BE2C (cell line): ENCODE results near the gene ZNF451.

Experiments used
- DNase-seq: peaks from one replicate; pipeline ENCODE4 v3.0.0-alpha.2; 2020
- H3K27me3 ChIP-seq: fragments of 250-450 bp; sonication (Bioruptor Pico); 2 replicates; pipeline ENCODE4 v1.5.1; 2020; ENCODE audit warnings: mild to moderate bottlenecking
- H3K36me3 ChIP-seq: fragments of 250-450 bp; sonication (Bioruptor Pico); 2 replicates; pipeline ENCODE4 v1.5.1; 2020; ENCODE audit warnings: mild to moderate bottlenecking
- H3K4me1 ChIP-seq: fragments of 250-450 bp; sonication (Bioruptor Pico); 2 replicates; pipeline ENCODE4 v1.5.1; 2020
- H3K4me3 ChIP-seq: 2 replicates; pipeline ENCODE4 v1.5.1; 2011; ENCODE audit warnings: low read depth, low read length
- H3K9me3 ChIP-seq: fragments of 250-450 bp; sonication (Bioruptor Pico); 2 replicates; pipeline ENCODE4 v1.5.1; 2020
- TF ChIP-seq, protein P1 (sequence below): IDR thresholded peaks from 2 replicates; pipeline ENCODE4 v1.5.1; 2012; ENCODE audit warnings: mild to moderate bottlenecking, low read depth, low read length

The ZNF451 gene

DNA sequence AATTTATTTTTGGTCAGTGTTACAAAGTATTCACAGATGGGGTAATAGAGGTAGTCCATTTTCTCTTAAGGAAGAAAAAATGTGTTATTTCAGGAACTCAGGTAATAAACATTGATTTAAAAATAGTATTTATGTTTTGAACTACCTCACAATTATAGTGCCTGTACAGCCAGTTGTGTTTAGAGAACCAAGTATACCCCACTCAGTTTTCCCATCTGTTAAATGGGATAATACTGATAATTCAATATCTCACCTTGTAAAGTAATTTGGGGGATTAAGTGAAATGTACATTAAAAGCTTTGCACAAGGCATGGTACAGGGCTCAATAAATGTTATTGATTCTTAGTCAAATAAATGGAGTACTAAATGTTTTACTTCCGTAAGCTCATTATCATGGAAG, 4.7 kb downstream of the ZNF451 start:
- Histone ChIP-seq H3K4me1 (no peaks in the 10 kb centered on the region), H3K4me3 (no peak overlapping the region), H3K9me3 (no peaks in the 10 kb centered on the region), H3K27me3 (no peaks in the 10 kb centered on the region), H3K36me3 (peaks cover 45% of the 10 kb centered on the region)
- no peak for DNase-seq
- TF ChIP-seq, protein P1, sequence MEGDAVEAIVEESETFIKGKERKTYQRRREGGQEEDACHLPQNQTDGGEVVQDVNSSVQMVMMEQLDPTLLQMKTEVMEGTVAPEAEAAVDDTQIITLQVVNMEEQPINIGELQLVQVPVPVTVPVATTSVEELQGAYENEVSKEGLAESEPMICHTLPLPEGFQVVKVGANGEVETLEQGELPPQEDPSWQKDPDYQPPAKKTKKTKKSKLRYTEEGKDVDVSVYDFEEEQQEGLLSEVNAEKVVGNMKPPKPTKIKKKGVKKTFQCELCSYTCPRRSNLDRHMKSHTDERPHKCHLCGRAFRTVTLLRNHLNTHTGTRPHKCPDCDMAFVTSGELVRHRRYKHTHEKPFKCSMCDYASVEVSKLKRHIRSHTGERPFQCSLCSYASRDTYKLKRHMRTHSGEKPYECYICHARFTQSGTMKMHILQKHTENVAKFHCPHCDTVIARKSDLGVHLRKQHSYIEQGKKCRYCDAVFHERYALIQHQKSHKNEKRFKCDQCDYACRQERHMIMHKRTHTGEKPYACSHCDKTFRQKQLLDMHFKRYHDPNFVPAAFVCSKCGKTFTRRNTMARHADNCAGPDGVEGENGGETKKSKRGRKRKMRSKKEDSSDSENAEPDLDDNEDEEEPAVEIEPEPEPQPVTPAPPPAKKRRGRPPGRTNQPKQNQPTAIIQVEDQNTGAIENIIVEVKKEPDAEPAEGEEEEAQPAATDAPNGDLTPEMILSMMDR: no peak

DNA sequence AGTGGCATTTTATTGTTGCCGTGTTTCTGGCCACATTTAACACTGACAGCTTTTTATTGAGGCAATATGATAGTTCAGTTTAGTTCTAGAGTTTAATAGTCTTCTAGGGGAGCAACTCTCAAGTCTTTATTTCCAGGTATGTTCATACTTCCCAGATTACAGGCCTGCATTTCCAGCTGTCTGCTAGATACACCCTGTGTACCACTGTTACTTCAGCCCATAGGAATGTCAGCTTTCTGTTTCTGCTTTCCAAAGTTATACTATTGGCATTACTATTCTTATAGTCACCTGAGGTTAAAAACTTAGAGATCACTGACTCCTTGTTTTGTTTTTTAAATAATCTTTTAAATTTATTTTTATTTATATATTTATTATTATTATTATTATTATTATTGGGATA, 7.6 kb downstream of the ZNF451 start:
- Histone ChIP-seq H3K4me1 (no peaks in the 10 kb centered on the region), H3K4me3 (no peak overlapping the region), H3K27me3 (no peaks in the 10 kb centered on the region), H3K36me3 (peaks cover 64% of the 10 kb centered on the region), H3K9me3 (no peaks in the 10 kb centered on the region)
- TF ChIP-seq, protein P1: no peak
- no peak for DNase-seq

DNA sequence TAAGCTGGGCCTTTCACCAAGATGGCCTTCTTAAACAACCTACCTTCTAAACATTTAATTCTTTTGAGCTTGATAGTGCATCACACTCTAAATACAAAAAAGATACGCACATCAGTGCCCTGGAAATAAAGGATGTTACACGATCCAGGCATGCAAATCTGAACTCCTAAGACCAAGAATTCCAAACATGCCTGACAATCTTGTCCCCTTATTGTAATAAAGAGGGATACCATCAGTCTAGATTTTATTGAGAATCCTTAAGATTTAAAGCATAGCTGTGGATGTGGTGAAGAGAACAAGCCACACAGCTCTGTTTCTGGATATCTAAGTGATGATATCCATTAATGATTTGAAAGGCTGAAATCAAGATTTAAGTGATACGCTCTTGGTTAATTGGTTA, 13.0 kb downstream of the ZNF451 start:
- DNase-seq: no peak
- Histone ChIP-seq H3K9me3 (no peaks in the 10 kb centered on the region), H3K4me3 (no peak overlapping the region), H3K27me3 (no peaks in the 10 kb centered on the region), H3K36me3 (peaks cover 72% of the 10 kb centered on the region), H3K4me1 (no peaks in the 10 kb centered on the region)
- TF ChIP-seq, protein P1: no peak

DNA sequence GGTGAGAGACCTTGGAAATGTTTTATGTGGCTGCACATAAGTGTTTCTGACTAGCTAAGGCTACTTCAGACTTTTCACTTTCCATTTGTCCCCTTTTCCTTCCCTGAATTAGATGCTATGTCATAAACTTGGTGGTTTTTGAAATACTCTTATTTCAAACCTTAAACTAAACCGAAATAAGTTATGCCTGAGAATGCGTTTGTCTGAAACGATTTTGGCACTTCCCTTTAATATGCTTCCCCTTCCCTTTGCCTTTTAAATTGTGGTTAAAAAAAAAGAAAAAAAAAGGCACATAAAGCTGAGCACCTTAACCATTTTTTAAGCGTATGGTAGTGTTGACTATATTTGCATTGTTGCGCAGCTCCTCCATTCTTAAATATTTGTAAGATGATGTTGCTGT, 14.3 kb downstream of the ZNF451 start:
- TF ChIP-seq, protein P1: no peak
- Histone ChIP-seq H3K4me1 (no peaks in the 10 kb centered on the region), H3K27me3 (no peaks in the 10 kb centered on the region), H3K9me3 (no peaks in the 10 kb centered on the region), H3K36me3 (peaks cover 67% of the 10 kb centered on the region), H3K4me3 (no peak overlapping the region)
- DNase-seq: no peak

DNA sequence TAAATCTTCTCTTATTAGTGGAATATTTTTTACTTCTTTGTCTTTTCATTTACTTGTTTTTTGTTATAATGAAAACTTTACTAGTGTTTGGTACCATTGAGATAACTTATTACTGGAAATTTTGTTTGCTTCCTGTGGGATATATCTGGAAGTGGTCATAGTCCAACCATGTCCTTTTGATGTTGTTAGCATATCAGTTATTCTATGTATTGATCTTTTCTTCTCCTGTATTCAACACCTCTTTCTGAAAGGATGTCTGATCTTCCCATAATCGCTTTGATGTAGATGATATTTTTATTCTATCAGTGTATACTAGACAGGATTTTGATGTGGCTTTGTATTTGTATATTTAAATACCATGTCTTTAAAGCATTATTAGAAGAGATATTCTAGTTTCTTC, 17.0 kb downstream of the ZNF451 start:
- H3K36me3 ChIP-seq: peaks cover 41% of the 10 kb centered on the region

DNA sequence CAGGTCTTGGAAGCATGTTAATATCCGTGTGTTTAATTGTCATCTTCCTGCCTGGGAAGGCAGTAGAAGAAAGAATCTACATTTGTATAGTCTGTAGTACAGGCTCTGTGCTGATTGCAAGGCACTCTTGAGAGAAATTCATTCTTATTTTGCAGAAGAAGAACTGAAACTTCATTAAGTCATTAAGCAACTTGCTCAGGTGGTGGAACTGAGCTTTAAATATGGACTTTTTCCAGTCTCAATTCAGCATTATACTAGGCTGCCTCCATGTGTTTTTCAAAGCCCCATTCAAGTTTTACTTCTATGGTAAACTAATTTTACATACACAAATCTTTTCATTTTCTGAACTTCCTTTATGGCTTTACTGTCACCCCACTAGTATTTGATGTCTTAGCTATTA, 18.7 kb downstream of the ZNF451 start:
- H3K36me3 ChIP-seq: peaks cover 24% of the 10 kb centered on the region
- no peak overlapping the region for H3K4me3 ChIP-seq
- no peaks in the 10 kb centered on the region for H3K9me3 ChIP-seq
- DNase-seq: no peak
- TF ChIP-seq, protein P1: no peak
- H3K4me1 ChIP-seq: no peaks in the 10 kb centered on the region
- no peaks in the 10 kb centered on the region for H3K27me3 ChIP-seq

More for the DNA sequence above, 17.0 kb downstream of the ZNF451 start:
- Histone ChIP-seq H3K4me1 (no peaks in the 10 kb centered on the region), H3K9me3 (no peaks in the 10 kb centered on the region), H3K27me3 (no peaks in the 10 kb centered on the region), H3K4me3 (no peak overlapping the region)
- no peak for DNase-seq
- TF ChIP-seq, protein P1: no peak
